Activated CD4-positive, alpha-beta memory T cell treated with anti-CD3 and anti-CD28 coated beads for 36 hours (primary cell): ENCODE data around the gene ELOF1. TPM values are rescaled to one million over a fixed set of nuclear protein-coding genes. Genes with fewer than 3 reads are reported as not detected.
A peak's percentile ranks its signal among the peaks of the same experiment; 100 is the strongest.
"Not testable (repeated sequence)": the region's sequence is repeated elsewhere in the genome, so short reads cannot be mapped to it uniquely, and the experiment has no call there.

Experiments
- CTCF ChIA-PET: fragments of 350-600 bp; sonication (Branson Sonifier 250); formaldehyde crosslinking; loops from one replicate; lab custom pipeline; 2021; ENCODE audit warnings: antibody characterized with exemption, inconsistent platforms; lab: Charles Lee
- POLR2A ChIA-PET: fragments of 350-600 bp; sonication (Branson Sonifier 250); formaldehyde crosslinking; loops from one replicate; lab custom pipeline; 2021; ENCODE audit warnings: antibody characterized with exemption; lab: Charles Lee
- DNase-seq: peaks from one replicate; pipeline ENCODE4 v3.0.0-alpha.2; 2020
- H3K27ac Mint-ChIP-seq: one replicate; pipeline ENCODE4 v1.8.0; 2021; ENCODE audit warnings: mixed read lengths
- H3K27me3 Mint-ChIP-seq: one replicate; pipeline ENCODE4 v1.8.0; 2021; ENCODE audit warnings: mixed read lengths
- H3K36me3 Mint-ChIP-seq: one replicate; pipeline ENCODE4 v1.8.0; 2021; ENCODE audit warnings: mixed read lengths
- H3K4me1 Mint-ChIP-seq: one replicate; pipeline ENCODE4 v1.8.0; 2021; ENCODE audit warnings: low read depth, mixed read lengths
- H3K4me3 Mint-ChIP-seq: one replicate; pipeline ENCODE4 v1.8.0; 2021; ENCODE audit warnings: mild to moderate bottlenecking, mixed read lengths
- H3K9me3 Mint-ChIP-seq: one replicate; pipeline ENCODE4 v1.8.0; 2021; ENCODE audit warnings: mixed read lengths
- intact Hi-C: fragments of 100-400 bp; cut with micrococcal nuclease; formaldehyde crosslinking; loops from one replicate; pipeline ENCODE4 v1.15.1; 2023
- total RNA-seq, 2 experiments: library from RNA; stranded (reverse); gene quantifications; one replicate each; pipeline ENCODE4 v1.2.3, GENCODE V29; 2021

The ELOF1 gene
- total RNA-seq, 2 experiments from 2014 or later, result 48.5 to 49.1 TPM

DNA sequence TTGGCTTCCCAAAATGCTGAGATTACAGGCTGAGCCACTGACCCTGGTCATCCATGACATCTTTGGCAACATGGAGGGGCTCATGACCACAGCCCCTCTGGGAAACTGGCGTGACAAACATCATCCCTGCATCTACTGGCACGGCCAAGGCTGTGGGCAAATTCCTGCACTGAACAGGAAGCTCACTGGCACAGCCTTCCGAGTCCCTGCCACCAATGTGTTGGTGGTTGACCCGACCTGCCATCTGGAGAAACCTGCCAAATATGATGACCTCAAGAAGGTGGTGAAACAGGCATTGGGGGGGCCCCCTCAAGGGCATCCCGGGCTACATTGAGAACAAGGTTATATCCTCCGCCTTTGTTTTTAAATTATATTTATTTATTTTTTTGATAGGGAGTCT lies 27.3 kb upstream of the ELOF1 start:
- Mint-ChIP-seq H3K4me1 (peaks cover 11% of the 10 kb centered on the region), H3K27me3 (no peaks in the 10 kb centered on the region), H3K4me3 (no peak overlapping the region), H3K9me3 (no peaks in the 10 kb centered on the region), H3K36me3 (no peaks in the 10 kb centered on the region), H3K27ac (no peak overlapping the region)
- ChIA-PET POLR2A (no interaction called here), CTCF (interaction anchor here (1.0 to 3.2 kb wide), 4 partner anchors 9 to 50 kb away, joined by 3 to 17 read pairs (median 9); partner anchors contain the start of gene ACP5)
- intact Hi-C loops, result loop anchor here (2.0 kb wide), 1 partner anchor 50 kb away; no protein-coding TSS in a partner anchor
- no peak for DNase-seq

DNA sequence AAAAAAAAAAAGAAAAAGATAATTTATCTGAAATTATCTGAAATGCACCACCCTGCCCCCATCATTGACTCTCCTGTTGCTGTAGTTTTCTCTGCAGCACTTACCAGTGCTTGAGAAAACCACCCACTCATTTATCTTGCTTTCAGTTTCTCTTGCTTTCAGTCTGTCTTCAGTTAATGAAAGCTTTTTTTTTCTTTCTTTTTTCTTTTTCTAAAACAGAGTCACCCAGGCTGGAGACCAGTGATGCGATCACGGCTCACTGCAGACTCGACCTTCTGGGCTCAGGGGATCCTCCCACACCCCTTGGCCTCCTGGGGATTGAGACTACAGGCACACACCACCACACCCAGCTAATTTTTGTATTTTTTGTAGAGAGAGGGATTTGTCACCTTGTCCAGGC lies 22.7 kb upstream of the ELOF1 start:
- H3K27me3 Mint-ChIP-seq, result no peaks in the 10 kb centered on the region
- H3K4me3 Mint-ChIP-seq, result peak overlapping the region; percentile 47
- DNase-seq, result peak; percentile 78
- ChIA-PET CTCF (interaction anchor here (0.7 to 3.2 kb wide), 3 partner anchors 22 to 99 kb away, joined by 4 to 28 read pairs (median 12); partner anchors contain the start of gene ELOF1), POLR2A (interaction anchor here (0.6 to 1.2 kb wide), 4 partner anchors 23 to 155 kb away, joined by 3 to 4 read pairs (median 3); partner anchors contain the start of gene ECSIT)
- no peaks in the 10 kb centered on the region for H3K9me3 Mint-ChIP-seq
- H3K27ac Mint-ChIP-seq, result peak overlapping the region; percentile 93
- H3K4me1 Mint-ChIP-seq, result peaks cover 25% of the 10 kb centered on the region
- intact Hi-C loops, result loop anchor here (1.0 kb wide), 1 partner anchor 21 kb away; no protein-coding TSS in a partner anchor
- H3K36me3 Mint-ChIP-seq, result no peaks in the 10 kb centered on the region

DNA sequence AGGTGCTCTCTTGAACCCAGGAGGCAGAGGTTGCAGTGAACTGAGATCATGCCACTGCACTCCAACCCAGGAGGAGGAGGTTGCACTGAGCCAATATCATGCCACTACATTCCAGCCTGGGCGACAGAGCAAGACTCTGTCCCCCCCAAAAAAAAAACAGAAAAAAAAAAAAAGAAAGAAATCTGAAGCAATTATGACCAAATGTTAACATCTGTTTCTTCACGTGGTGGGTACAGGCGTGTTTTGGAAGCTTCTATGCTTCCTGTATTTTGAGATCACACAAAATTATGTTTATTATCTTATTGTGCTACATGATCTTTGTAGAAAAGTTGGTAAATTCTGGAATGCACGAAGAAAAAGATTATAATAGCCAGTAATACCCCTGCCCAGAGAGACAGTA lies 21.1 kb upstream of the ELOF1 start:
- intact Hi-C loops, result no loop called here

DNA sequence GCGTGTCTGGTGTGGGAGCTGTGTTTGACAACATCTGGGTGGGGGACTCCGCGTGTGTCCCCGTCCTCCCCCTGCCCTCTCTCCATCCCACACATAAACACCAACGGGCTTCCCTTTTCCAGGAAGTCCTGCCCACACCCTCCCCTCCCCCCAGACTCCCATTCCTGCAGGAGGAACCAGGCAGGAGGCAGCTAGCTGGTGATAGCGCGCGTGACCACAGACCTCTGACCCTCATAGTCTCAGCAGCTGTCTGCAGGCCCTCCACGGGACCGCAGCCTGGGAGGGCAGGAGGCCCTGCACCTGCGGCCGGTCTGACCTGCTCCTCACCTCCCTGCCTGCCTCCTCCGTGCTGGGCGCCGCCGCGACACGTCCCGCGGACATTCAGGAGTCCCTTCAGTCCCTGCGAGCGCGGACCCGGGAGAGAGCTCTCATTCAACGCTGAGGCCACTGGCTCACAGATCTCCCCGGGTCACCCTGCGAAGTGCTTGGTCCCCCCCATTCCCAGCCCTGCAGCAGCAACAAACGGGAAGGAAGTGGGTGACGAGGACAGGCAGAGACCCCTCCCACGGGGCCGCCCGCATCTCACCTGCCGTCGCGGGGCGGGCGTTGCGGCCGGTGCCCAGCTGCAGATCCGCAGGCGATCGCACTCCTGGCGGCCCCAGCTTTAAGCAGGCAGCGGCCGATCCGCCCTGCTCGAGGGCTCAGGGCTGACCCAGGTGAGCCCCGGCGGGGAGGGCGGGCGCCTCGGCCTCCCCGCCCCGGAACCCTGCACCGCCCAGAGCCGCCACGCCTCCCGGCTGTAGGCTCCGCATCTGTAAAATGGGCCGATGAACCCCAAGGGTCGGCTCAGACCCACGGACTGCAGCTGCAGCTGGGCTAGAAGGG lies 19.5 kb upstream of the ELOF1 start:
- peak; percentile 49 for DNase-seq
- no peaks in the 10 kb centered on the region for H3K9me3 Mint-ChIP-seq
- no peaks in the 10 kb centered on the region for H3K36me3 Mint-ChIP-seq
- no peak overlapping the region for H3K27ac Mint-ChIP-seq
- peaks cover 29% of the 10 kb centered on the region for H3K4me1 Mint-ChIP-seq
- intact Hi-C loops, result no loop called here
- POLR2A ChIA-PET, result interaction anchor here (1.4 kb wide), 1 partner anchor 18 kb away, joined by 3 read pairs; no protein-coding TSS in a partner anchor
- H3K4me3 Mint-ChIP-seq, result peak overlapping the region; percentile 62
- CTCF ChIA-PET, result interaction anchor here (0.8 to 1.1 kb wide), 2 partner anchors 18 kb away, joined by 4 to 6 read pairs; no protein-coding TSS in a partner anchor
- no peaks in the 10 kb centered on the region for H3K27me3 Mint-ChIP-seq

More for the DNA sequence above, 21.1 kb upstream of the ELOF1 start:
- no peak overlapping the region for H3K27ac Mint-ChIP-seq
- no peak for DNase-seq
- ChIA-PET POLR2A (no interaction called here), CTCF (interaction anchor here (0.8 to 3.2 kb wide), 3 partner anchors 20 to 97 kb away, joined by 3 to 28 read pairs (median 12); partner anchors contain the start of gene ELOF1)
- no peaks in the 10 kb centered on the region for H3K27me3 Mint-ChIP-seq
- peaks cover 25% of the 10 kb centered on the region for H3K4me1 Mint-ChIP-seq
- H3K9me3 Mint-ChIP-seq, result no peaks in the 10 kb centered on the region
- no peak overlapping the region for H3K4me3 Mint-ChIP-seq
- no peaks in the 10 kb centered on the region for H3K36me3 Mint-ChIP-seq

DNA sequence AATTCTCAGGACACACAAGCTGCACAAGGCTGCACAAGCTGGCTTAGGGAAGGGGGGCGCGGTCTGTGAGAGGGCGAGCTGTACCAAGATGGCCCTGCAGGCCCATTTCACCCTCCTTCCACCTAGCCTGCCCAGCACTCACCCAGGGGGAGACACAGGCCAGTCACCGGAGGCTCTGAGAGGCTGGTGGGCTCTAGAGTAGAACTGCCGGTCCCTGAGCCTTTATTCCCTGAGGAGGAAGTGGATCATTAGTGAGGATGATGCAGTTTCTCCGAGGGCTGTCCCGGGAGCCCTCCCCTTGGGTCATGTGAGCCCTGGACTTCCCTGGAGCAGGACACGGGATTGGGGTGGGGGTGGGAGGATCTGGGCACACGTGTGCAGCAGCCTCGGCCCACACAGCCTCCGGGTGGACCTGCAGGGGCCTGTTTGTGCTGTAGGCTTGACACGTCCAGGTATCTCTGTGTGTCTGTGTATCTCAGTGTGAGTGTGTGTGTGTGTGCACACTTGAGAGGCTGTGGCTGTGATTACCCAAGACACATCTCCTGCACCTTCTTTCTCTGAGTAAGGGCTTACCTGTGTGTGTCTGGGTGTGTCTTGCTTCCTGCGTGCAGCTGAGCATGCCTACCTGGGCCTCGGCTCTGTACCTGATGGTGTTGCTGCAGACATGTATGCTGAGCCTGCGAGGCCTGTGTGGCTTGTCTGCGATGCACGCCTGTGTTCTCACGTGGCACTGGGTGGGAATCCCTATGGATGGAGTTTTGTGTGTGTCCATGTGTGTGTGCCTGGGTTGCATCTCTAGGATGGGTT lies 18.6 kb upstream of the ELOF1 start, which contains the start of gene ACP5:
TSS of gene ACP5 (minus strand) at position 195 of the 807 bp plus-strand sequence. CDS start 328 bp downstream, outside the sequence.
- H3K27ac Mint-ChIP-seq, result no peak within 1 kb of the TSS
- H3K4me1 Mint-ChIP-seq, result peaks cover 29% of the 10 kb centered on the region
- no peaks in the 10 kb centered on the region for H3K36me3 Mint-ChIP-seq
- H3K27me3 Mint-ChIP-seq, result no peaks in the 10 kb centered on the region
- intact Hi-C loops, result no loop called here
- POLR2A ChIA-PET, result interaction anchor here (1.4 kb wide), 1 partner anchor 17 kb away, joined by 3 read pairs; no protein-coding TSS in a partner anchor
- CTCF ChIA-PET, result interaction anchor here (1.1 kb wide), 2 partner anchors 9 to 17 kb away, joined by 3 to 6 read pairs; no protein-coding TSS in a partner anchor
- peak within 1 kb of the TSS; percentile 62 for H3K4me3 Mint-ChIP-seq
- DNase-seq, result no peak
- no peaks in the 10 kb centered on the region for H3K9me3 Mint-ChIP-seq

DNA sequence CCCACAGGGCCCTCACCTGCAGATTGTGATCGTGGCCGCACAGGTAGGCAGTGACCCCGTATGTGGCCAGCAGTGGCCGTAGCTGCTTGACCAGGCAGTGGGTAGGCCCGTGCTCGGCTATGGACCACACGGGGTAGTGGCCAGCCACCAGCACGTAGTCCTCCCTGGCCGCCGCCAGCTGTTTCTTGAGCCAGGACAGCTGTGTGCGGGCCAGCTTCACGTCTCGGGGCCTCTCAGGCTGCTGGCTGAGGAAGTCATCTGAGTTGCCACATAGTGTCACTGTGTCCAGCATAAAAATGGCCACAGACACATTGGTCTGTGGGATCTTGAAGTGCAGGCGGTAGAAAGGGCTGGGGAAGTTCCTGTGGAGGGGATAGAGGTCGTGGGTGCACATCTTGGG lies 17.2 kb upstream of the ELOF1 start:
- no peak for DNase-seq
- H3K36me3 Mint-ChIP-seq, result no peaks in the 10 kb centered on the region
- no peaks in the 10 kb centered on the region for H3K9me3 Mint-ChIP-seq
- no peaks in the 10 kb centered on the region for H3K27me3 Mint-ChIP-seq
- H3K4me3 Mint-ChIP-seq, result no peak overlapping the region
- peaks cover 20% of the 10 kb centered on the region for H3K4me1 Mint-ChIP-seq
- H3K27ac Mint-ChIP-seq, result no peak overlapping the region
- POLR2A ChIA-PET, result interaction anchor here (0.6 kb wide), 2 partner anchors 195 to 1303 kb away, joined by 3 to 4 read pairs; no protein-coding TSS in a partner anchor
- intact Hi-C loops, result no loop called here
- CTCF ChIA-PET, result interaction anchor here (0.6 to 1.3 kb wide), 3 partner anchors 14 to 307 kb away, joined by 3 to 5 read pairs (median 4); no protein-coding TSS in a partner anchor

DNA sequence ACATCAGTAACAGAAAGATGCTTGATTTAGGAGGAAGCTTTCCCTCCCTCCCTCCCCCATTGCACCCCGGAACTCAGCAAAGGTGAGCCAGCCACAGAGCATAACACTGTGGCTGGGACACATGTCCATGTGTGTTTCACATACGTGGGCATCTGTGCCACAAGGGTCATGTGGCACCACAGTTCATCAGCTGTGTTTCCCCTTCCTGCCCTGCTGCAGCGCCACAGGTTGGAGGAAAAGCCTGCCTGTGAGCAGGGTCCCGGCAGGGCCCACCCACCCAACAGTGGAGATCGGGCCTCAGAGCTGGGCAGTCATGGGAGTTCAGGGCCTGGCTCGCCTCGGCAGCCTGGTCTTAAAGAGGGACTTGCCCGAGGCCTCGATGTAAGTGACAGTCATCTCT lies 15.7 kb upstream of the ELOF1 start:
- H3K9me3 Mint-ChIP-seq, result no peaks in the 10 kb centered on the region
- intact Hi-C loops, result no loop called here
- no peaks in the 10 kb centered on the region for H3K36me3 Mint-ChIP-seq
- peak; percentile 21 for DNase-seq
- CTCF ChIA-PET, result no interaction called here
- peaks cover 14% of the 10 kb centered on the region for H3K4me1 Mint-ChIP-seq
- no peak overlapping the region for H3K27ac Mint-ChIP-seq
- no peak overlapping the region for H3K4me3 Mint-ChIP-seq
- POLR2A ChIA-PET, result no interaction called here
- no peaks in the 10 kb centered on the region for H3K27me3 Mint-ChIP-seq

DNA sequence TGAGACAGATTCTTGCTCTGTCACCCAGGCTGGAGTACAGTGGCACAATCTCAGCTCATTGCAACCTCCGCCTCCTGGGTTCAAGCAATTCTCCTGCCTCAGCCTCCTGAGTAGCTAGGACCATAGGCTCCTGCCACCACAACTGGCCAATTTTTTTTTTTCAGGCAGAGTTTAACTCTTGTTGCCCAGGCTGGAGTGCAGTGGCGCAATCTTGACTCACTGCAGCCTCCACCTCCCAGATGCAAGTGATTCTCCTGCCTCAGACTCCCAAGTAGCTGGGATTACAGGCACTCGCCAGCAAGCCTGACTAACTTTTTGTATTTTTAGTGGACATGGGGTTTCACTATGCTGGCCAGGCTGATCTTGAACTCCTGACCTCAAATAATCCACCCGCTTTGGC lies 14.7 kb upstream of the ELOF1 start:
- H3K4me3 Mint-ChIP-seq, CTCF ChIA-PET, H3K9me3 Mint-ChIP-seq, H3K27ac Mint-ChIP-seq, H3K36me3 Mint-ChIP-seq, H3K27me3 Mint-ChIP-seq, intact Hi-C loops, DNase-seq: not testable (repeated sequence)
- POLR2A ChIA-PET, result interaction anchor here (0.6 kb wide), 1 partner anchor 922 kb away, joined by 3 read pairs; no protein-coding TSS in a partner anchor
- peaks cover 11% of the 10 kb centered on the region for H3K4me1 Mint-ChIP-seq

DNA sequence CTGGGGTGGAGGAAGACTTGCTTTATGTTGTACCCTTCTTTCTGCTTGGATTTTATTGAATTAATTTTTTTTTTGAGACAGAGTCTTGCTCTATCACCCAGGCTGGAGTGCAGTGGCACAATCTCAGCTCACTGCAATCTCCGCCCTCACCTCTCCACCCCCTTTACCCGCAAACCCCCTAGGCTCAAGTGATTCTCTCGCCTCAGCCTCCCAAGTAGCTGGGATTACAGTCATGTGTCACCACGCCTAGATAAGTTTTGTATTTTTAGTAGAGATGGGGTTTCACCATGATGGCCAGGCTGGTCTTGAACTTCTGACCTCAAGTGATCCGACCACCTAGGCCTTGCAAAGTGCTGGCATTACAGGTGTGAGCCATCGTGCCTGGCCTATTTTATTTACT lies 14.3 kb upstream of the ELOF1 start:
- H3K4me1 Mint-ChIP-seq, H3K27ac Mint-ChIP-seq, H3K4me3 Mint-ChIP-seq, H3K36me3 Mint-ChIP-seq, DNase-seq, intact Hi-C loops, CTCF ChIA-PET, H3K27me3 Mint-ChIP-seq, H3K9me3 Mint-ChIP-seq: not testable (repeated sequence)
- POLR2A ChIA-PET, result interaction anchor here (0.6 kb wide), 1 partner anchor 922 kb away, joined by 3 read pairs; no protein-coding TSS in a partner anchor

DNA sequence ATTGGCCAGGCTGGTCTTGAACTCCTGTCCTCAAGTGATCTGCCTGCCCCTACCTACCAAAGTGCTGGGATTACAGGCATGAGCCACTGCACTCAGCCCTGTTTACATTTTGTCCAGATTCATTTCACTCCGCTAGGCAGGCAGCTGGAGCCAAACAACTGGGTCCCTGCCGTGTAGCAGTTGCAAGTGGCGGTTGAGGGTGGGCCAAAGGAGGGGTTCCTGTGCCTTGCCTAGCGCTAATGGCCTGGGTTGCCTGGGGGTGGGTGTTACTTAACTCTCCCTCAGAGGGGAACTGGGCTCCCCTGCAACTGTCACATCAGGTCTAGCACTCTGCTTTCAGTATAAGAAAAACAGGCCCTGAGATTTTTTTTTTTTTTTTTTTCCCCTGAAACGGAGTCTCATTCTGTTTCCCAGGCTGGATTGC lies 11.0 kb upstream of the ELOF1 start:
- intact Hi-C loops, result no loop called here
- CTCF ChIA-PET, result interaction anchor here (1.0 kb wide), 1 partner anchor 18 kb away, joined by 4 read pairs; no protein-coding TSS in a partner anchor
- Mint-ChIP-seq H3K36me3 (no peaks in the 10 kb centered on the region), H3K27ac (no peak overlapping the region), H3K27me3 (no peaks in the 10 kb centered on the region), H3K4me3 (no peak overlapping the region), H3K4me1 (peaks cover 6% of the 10 kb centered on the region), H3K9me3 (no peaks in the 10 kb centered on the region)
- POLR2A ChIA-PET, result no interaction called here
- DNase-seq, result no peak

DNA sequence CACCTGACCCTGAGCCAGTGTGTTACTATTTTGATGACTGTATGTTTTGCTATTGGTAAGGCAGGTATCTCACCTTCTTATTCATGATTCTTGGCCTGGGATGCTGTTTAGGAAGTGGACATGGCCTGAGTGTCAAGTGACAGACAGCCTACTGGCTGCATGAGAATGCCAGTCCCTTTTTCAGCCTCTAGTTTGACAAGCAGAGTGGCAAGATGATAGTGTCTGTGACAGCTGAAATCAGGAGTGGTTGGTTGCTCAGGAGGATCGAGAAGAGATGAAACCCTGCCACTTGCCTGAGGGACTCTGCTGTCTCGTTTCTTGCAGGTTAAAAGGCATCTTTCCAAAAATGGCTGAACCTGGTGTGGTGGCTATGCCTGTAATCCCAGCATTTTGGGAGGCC lies 7.1 kb upstream of the ELOF1 start:
- peaks cover 8% of the 10 kb centered on the region for H3K4me1 Mint-ChIP-seq

More for the DNA sequence above, 7.1 kb upstream of the ELOF1 start:
- intact Hi-C loops, result no loop called here
- H3K36me3 Mint-ChIP-seq, result no peaks in the 10 kb centered on the region
- H3K9me3 Mint-ChIP-seq, result no peaks in the 10 kb centered on the region
- H3K4me3 Mint-ChIP-seq, result no peak overlapping the region
- ChIA-PET POLR2A (no interaction called here), CTCF (no interaction called here)
- DNase-seq, result no peak
- no peaks in the 10 kb centered on the region for H3K27me3 Mint-ChIP-seq
- no peak overlapping the region for H3K27ac Mint-ChIP-seq
